HEK293 (cell line): Measurements from ENCODE around the gene DAGLA.

ENCODE experiments used
- CTCF ChIP-seq: fragments of 450-650 bp; formaldehyde crosslinking; IDR thresholded peaks from 2 replicates; pipeline ENCODE4 v1.5.1; 2016; ENCODE audit warnings: missing biosample characterization, missing genetic modification characterization
- EGR2 ChIP-seq: fragments of 450-650 bp; formaldehyde crosslinking; IDR thresholded peaks from 2 replicates; pipeline ENCODE4 v1.5.1; 2016; ENCODE audit warnings: low read depth, missing biosample characterization, missing genetic modification characterization
- ELK4 ChIP-seq: IDR thresholded peaks from 2 replicates; pipeline ENCODE4 v1.6.1; 2011; ENCODE audit warnings: mild to moderate bottlenecking, low read depth, low read length, borderline replicate concordance
- KLF16 ChIP-seq: fragments of 450-650 bp; formaldehyde crosslinking; IDR thresholded peaks from 2 replicates; pipeline ENCODE4 v1.5.1; 2017; ENCODE audit warnings: missing biosample characterization, missing genetic modification characterization
- MZF1 ChIP-seq: fragments of 450-650 bp; formaldehyde crosslinking; IDR thresholded peaks from 2 replicates; pipeline ENCODE4 v1.5.1; 2017; ENCODE audit warnings: missing biosample characterization, missing genetic modification characterization, borderline replicate concordance
- ZBTB26 ChIP-seq: fragments of 450-650 bp; formaldehyde crosslinking; optimal IDR thresholded peaks from 2 replicates; pipeline ENCODE3; 2016; ENCODE audit warnings: missing biosample characterization, mild to moderate bottlenecking, missing genetic modification characterization
- ZEB2 ChIP-seq: fragments of 450-650 bp; formaldehyde crosslinking; IDR thresholded peaks from 2 replicates; pipeline ENCODE4 v1.5.1; 2016; ENCODE audit warnings: missing biosample characterization, missing genetic modification characterization
- ZIC2 ChIP-seq: fragments of 450-650 bp; formaldehyde crosslinking; IDR thresholded peaks from 2 replicates; pipeline ENCODE4 v1.5.1; 2016; ENCODE audit warnings: missing biosample characterization, missing genetic modification characterization
- ZNF148 ChIP-seq: fragments of 450-650 bp; formaldehyde crosslinking; IDR thresholded peaks from 2 replicates; pipeline ENCODE4 v1.5.0; 2017; ENCODE audit warnings: missing biosample characterization, missing genetic modification characterization, borderline replicate concordance
- ZNF175 ChIP-seq: fragments of 450-650 bp; formaldehyde crosslinking; IDR thresholded peaks from 2 replicates; pipeline ENCODE4 v1.5.1; 2016; ENCODE audit warnings: missing biosample characterization, missing genetic modification characterization
- ZNF184 ChIP-seq: fragments of 450-650 bp; IDR thresholded peaks from 2 replicates; pipeline ENCODE4 v1.5.1; 2018; ENCODE audit warnings: missing biosample characterization, mild to moderate bottlenecking, missing genetic modification characterization
- ZNF335 ChIP-seq: fragments of 450-650 bp; formaldehyde crosslinking; conservative IDR thresholded peaks from 2 replicates; pipeline ENCODE4 v1.5.1; 2016; ENCODE audit warnings: missing biosample characterization, missing genetic modification characterization
- ZNF354C ChIP-seq: fragments of 450-650 bp; formaldehyde crosslinking; IDR thresholded peaks from 2 replicates; pipeline ENCODE4 v1.5.1; 2016; ENCODE audit warnings: missing biosample characterization, missing genetic modification characterization, low read depth, borderline replicate concordance
- ZNF488 ChIP-seq: fragments of 450-650 bp; formaldehyde crosslinking; IDR thresholded peaks from 2 replicates; pipeline ENCODE4 v1.5.1; 2016; ENCODE audit warnings: missing biosample characterization, missing genetic modification characterization
- ZNF510 ChIP-seq: fragments of 450-650 bp; formaldehyde crosslinking; IDR thresholded peaks from 2 replicates; pipeline ENCODE4 v1.5.1; 2018; ENCODE audit warnings: mild to moderate bottlenecking, missing genetic modification characterization, missing biosample characterization; ENCODE audit not compliant: insufficient replicate concordance
- ZNF513 ChIP-seq: fragments of 450-650 bp; IDR thresholded peaks from 2 replicates; pipeline ENCODE4 v1.5.1; 2018; ENCODE audit warnings: missing biosample characterization, missing genetic modification characterization
- ZNF529 ChIP-seq: fragments of 450-650 bp; formaldehyde crosslinking; IDR thresholded peaks from 2 replicates; pipeline ENCODE4 v1.5.1; 2017; ENCODE audit warnings: missing genetic modification characterization, missing biosample characterization; ENCODE audit not compliant: insufficient replicate concordance
- ZNF555 ChIP-seq: fragments of 450-650 bp; formaldehyde crosslinking; conservative IDR thresholded peaks from 2 replicates; pipeline ENCODE4 v1.5.1; 2017; ENCODE audit warnings: missing biosample characterization, mild to moderate bottlenecking, missing genetic modification characterization, inconsistent platforms
- ZNF558 ChIP-seq: fragments of 450-650 bp; formaldehyde crosslinking; IDR thresholded peaks from 2 replicates; pipeline ENCODE4 v1.5.1; 2016; ENCODE audit warnings: missing biosample characterization, missing genetic modification characterization
- ZNF571 ChIP-seq: fragments of 450-650 bp; formaldehyde crosslinking; IDR thresholded peaks from 2 replicates; pipeline ENCODE4 v1.5.0; 2017; ENCODE audit warnings: missing biosample characterization, missing genetic modification characterization
- ZNF596 ChIP-seq: fragments of 450-650 bp; IDR thresholded peaks from 2 replicates; pipeline ENCODE4 v1.5.0; 2018; ENCODE audit warnings: missing biosample characterization, mild to moderate bottlenecking, missing genetic modification characterization, moderate library complexity
- ZNF768 ChIP-seq: fragments of 450-650 bp; formaldehyde crosslinking; IDR thresholded peaks from 2 replicates; pipeline ENCODE4 v1.5.1; 2018; ENCODE audit warnings: missing biosample characterization, mild to moderate bottlenecking, missing genetic modification characterization
- ZNF837 ChIP-seq: fragments of 450-650 bp; formaldehyde crosslinking; IDR thresholded peaks from 2 replicates; pipeline ENCODE4 v1.5.1; 2016; ENCODE audit warnings: missing biosample characterization, missing genetic modification characterization
- ZSCAN5A ChIP-seq: fragments of 450-650 bp; formaldehyde crosslinking; IDR thresholded peaks from 2 replicates; pipeline ENCODE4 v1.5.1; 2016; ENCODE audit warnings: missing biosample characterization, missing genetic modification characterization

Gene DAGLA

GRCh38 chr11:61792310-61793082 lies 112.3 kb downstream of the DAGLA start, which contains the start of the genes FEN1 and TMEM258 (continued):
- no peak for TF ChIP-seq ZNF488 (tag by site-specific recombination)
- no peak for TF ChIP-seq ZNF175 (tag by site-specific recombination)
- TF ChIP-seq ZNF558 (tag by site-specific recombination): no peak
- no peak for TF ChIP-seq ZNF571 (tag by site-specific recombination)
- TF ChIP-seq ZNF354C (tag by site-specific recombination): no peak
- 0 out of 2 replicates have a peak, but pooled peaks have one; percentile 11 for TF ChIP-seq EGR2 (tag by site-specific recombination)
- peak; percentile 73; the same call in 1 of the 2 replicates for TF ChIP-seq ELK4
- TF ChIP-seq ZNF837 (tag by site-specific recombination): no peak
- no peak for TF ChIP-seq ZNF184 (tag by site-specific recombination)
- no peak for TF ChIP-seq ZNF768 (tag by site-specific recombination)
- peak; percentile 97 for TF ChIP-seq ZNF335
- no peak for TF ChIP-seq MZF1 (tag by site-specific recombination)
- TF ChIP-seq ZBTB26: peak; percentile 88
- TF ChIP-seq ZNF596: 0 out of 2 replicates have a peak, but pooled peaks have one; percentile 36
- TF ChIP-seq ZEB2 (tag by site-specific recombination): peak; percentile 62; the same call in 1 of the 2 replicates
- no peak; the same call in 1 of the 2 replicates for TF ChIP-seq KLF16 (tag by site-specific recombination)
- TF ChIP-seq ZNF555 (tag by site-specific recombination): no peak
- peak; percentile 59 for TF ChIP-seq ZIC2 (tag by site-specific recombination)
- no peak for TF ChIP-seq ZNF529 (tag by site-specific recombination)
- TF ChIP-seq ZNF510: no peak
- TF ChIP-seq ZSCAN5A: no peak
- no peak for TF ChIP-seq ZNF148 (tag by site-specific recombination)
- no peak for TF ChIP-seq CTCF (tag by site-specific recombination)
- no peak for TF ChIP-seq ZNF513 (tag by site-specific recombination)
